HUES48 (cell line): ENCODE data around the gene HLTF.
"Not testable (repeated sequence)": the region's sequence is repeated elsewhere in the genome, so short reads cannot be mapped to it uniquely, and the experiment has no call there.

Experiments
- H3K27ac ChIP-seq: one replicate; pipeline ENCODE4 v1.7.0; 2013; ENCODE audit warnings: low read depth, low read length, inconsistent platforms
- H3K27me3 ChIP-seq: 2 replicates; pipeline ENCODE4 v1.6.1; 2013; ENCODE audit warnings: mild to moderate bottlenecking, low read length; ENCODE audit not compliant: control insufficient read depth, insufficient read depth
- H3K36me3 ChIP-seq: 2 replicates; pipeline ENCODE4 v1.6.1; 2013; ENCODE audit warnings: low read length; ENCODE audit not compliant: control insufficient read depth, insufficient read depth
- H3K4me1 ChIP-seq: 2 replicates; pipeline ENCODE4 v1.6.1; 2013; ENCODE audit warnings: mild to moderate bottlenecking, low read length; ENCODE audit not compliant: control insufficient read depth, insufficient read depth
- H3K4me3 ChIP-seq: 2 replicates; pipeline ENCODE4 v1.5.1; 2013; ENCODE audit warnings: mild to moderate bottlenecking, low read depth, low read length
- H3K9ac ChIP-seq: 2 replicates; pipeline ENCODE4 v1.6.1; 2013; ENCODE audit warnings: mild to moderate bottlenecking, low read depth, low read length, moderate library complexity
- H3K9me3 ChIP-seq: 2 replicates; pipeline ENCODE4 v1.6.1; 2013; ENCODE audit warnings: low read length; ENCODE audit not compliant: control insufficient read depth, insufficient read depth

The HLTF gene

DNA sequence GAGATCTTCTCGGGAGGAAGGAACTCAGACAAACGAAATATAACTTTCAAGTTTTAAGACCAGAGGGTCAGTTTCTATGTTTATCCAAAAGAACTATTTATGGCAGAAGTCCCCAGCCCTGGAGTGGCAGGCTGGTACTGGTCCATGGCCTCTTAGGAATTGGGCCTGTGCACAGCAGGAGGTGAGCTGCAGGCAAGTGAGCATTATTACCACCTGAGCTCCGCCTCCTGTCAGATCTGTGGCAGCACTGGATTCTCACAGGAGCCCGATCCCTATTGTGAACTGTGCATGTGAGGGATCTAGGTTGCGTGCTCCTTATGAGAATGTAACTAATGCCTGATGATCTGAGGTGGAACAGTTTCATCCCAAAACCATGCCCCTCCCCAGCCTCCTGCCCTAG, 28.8 kb upstream of the HLTF start:
- Histone ChIP-seq H3K4me3 (no peak overlapping the region), H3K27me3 (no peaks in the 10 kb centered on the region), H3K9ac (no peak overlapping the region), H3K27ac (no peak overlapping the region), H3K9me3 (peaks cover 3% of the 10 kb centered on the region; the same call in 1 of the 2 replicates), H3K4me1 (peaks cover 7% of the 10 kb centered on the region; the same call in 1 of the 2 replicates), H3K36me3 (no peaks in the 10 kb centered on the region)

- no peak overlapping the region for H3K27ac ChIP-seq
- no peak overlapping the region for H3K4me3 ChIP-seq
- no peaks in the 10 kb centered on the region for H3K36me3 ChIP-seq
- H3K4me1 ChIP-seq, result peaks cover 7% of the 10 kb centered on the region; the same call in 1 of the 2 replicates
- H3K9ac ChIP-seq, result no peak overlapping the region
- H3K27me3 ChIP-seq, result no peaks in the 10 kb centered on the region
- H3K9me3 ChIP-seq, result peaks cover 3% of the 10 kb centered on the region; the same call in 1 of the 2 replicates
These were observed 28.1 kb upstream of the HLTF start for GRCh38 chr3:149114458-149114857.

DNA sequence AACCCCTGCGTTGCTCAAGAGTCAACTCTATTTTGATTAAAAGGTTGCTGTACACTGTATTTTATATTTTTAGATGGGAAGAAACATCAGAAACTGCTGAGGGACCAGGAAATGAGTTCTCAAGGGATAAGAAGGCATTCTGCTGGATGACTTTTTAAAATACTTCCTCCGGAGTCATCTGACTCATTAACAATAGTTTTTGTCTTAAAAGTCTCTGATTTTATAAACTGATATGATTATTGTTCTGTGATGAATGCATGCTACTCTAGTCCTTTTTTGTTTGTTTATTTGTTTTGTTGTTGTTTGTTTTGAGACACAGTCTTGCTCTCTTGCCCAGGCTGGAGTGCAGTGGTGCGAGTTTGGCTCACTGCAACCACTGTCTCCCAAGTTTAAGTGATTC, 18.2 kb upstream of the HLTF start:
- H3K9me3 ChIP-seq, result peaks cover 12% of the 10 kb centered on the region
- no peak overlapping the region for H3K9ac ChIP-seq
- no peak overlapping the region for H3K4me3 ChIP-seq
- no peaks in the 10 kb centered on the region for H3K4me1 ChIP-seq
- H3K27ac ChIP-seq, result no peak overlapping the region
- no peaks in the 10 kb centered on the region for H3K36me3 ChIP-seq
- H3K27me3 ChIP-seq, result no peaks in the 10 kb centered on the region

DNA sequence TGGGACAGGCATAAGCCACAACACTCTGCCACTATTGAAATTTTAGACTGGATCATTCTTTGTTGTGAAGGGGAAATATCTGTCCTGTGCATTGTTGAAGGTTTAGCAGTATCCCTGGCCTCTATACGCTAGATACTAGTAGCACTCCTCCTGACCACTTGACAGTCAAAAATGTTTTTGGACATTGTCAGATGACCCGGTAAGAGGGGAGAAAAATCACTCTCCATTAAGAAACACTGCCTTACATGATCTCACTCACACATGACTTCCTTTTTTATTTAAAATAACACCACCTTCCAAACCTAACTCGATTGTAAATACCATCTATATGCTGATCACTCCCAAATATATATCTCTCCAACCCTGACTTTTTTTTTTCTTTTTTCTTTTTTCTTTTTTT, 15.3 kb upstream of the HLTF start:
- Histone ChIP-seq H3K9ac (no peak overlapping the region), H3K36me3 (no peaks in the 10 kb centered on the region), H3K4me1 (no peaks in the 10 kb centered on the region), H3K27me3 (no peaks in the 10 kb centered on the region), H3K27ac (no peak overlapping the region), H3K4me3 (no peak overlapping the region), H3K9me3 (peaks cover 8% of the 10 kb centered on the region)

DNA sequence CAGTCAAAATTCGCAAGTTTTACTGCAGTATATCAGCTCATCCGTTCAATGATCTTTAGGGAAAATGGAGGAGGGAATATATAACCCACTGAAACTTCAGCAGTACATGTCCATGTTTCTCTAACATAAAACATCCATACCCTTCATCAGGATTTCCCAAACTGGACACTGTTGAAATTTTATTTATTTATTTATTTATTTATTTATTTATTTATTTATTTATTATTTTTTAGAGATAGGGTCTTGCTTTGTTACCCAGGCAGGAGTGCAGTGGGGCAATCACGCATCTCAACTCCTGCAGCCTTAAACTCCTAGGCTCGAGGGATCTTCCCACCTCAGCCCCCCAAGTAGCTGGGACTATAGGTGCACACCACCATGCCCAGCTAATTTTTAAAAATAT, 14.8 kb upstream of the HLTF start:
- Histone ChIP-seq H3K4me1 (no peaks in the 10 kb centered on the region), H3K36me3 (no peaks in the 10 kb centered on the region), H3K27me3 (no peaks in the 10 kb centered on the region), H3K9ac (no peak overlapping the region), H3K9me3 (peaks cover 3% of the 10 kb centered on the region), H3K27ac (no peak overlapping the region), H3K4me3 (no peak overlapping the region)

DNA sequence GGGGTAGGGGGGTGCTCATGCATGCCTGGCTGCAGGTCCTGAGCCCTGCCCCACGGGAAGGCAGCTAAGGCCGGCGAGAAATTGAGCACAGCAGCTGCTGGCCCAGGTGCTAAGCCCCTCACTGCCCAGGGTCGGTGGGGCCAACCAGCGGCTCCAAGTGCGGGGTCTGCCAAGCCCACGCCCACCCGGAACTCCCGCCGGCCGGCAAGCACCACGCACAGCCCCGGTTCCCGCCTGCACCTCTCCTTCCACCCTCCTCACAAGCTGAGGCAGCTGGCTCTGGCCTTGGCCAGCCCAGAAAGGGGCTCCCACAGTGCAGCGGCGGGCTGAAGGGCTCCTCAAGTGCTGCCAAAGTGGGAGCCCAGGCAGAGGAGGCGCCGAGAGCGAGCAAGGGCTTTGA, 11.7 kb upstream of the HLTF start:
- H3K9me3 ChIP-seq, H3K36me3 ChIP-seq, H3K9ac ChIP-seq, H3K27ac ChIP-seq, H3K4me1 ChIP-seq, H3K27me3 ChIP-seq, H3K4me3 ChIP-seq: not testable (repeated sequence)

DNA sequence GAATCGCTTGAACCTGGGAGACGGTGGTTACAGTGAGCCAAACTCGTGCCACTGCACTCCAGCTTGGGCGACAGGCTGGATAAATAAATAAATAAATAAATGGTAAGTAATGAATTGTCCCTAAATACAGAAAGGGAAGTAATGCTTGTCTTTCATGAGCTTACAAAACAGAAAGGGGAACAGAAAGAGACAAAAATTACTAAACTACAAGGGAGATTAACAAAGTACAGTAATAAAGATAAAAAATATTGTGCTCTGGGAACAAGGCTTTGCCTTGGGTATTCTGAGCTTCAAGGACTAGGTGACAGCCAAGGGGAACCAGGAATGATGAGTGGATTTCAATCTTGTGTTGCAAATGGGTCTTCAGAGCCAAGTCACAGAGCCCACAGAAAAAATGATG, 9.2 kb upstream of the HLTF start:
- no peak overlapping the region for H3K9ac ChIP-seq
- H3K36me3 ChIP-seq, result no peaks in the 10 kb centered on the region
- no peaks in the 10 kb centered on the region; the same call in 1 of the 2 replicates for H3K9me3 ChIP-seq
- no peaks in the 10 kb centered on the region for H3K27me3 ChIP-seq
- H3K4me1 ChIP-seq, result no peaks in the 10 kb centered on the region
- no peak overlapping the region for H3K27ac ChIP-seq
- no peak overlapping the region for H3K4me3 ChIP-seq

GRCh38 chr3:149091983-149092382, 5.7 kb upstream of the HLTF start:
- no peaks in the 10 kb centered on the region for H3K36me3 ChIP-seq
- H3K27me3 ChIP-seq, result peaks cover 5% of the 10 kb centered on the region
- no peaks in the 10 kb centered on the region for H3K4me1 ChIP-seq
- H3K27ac ChIP-seq, result no peak overlapping the region
- no peaks in the 10 kb centered on the region for H3K9me3 ChIP-seq
- H3K4me3 ChIP-seq, result no peak overlapping the region
- no peak overlapping the region for H3K9ac ChIP-seq

GRCh38 chr3:149090907-149091306, 4.6 kb upstream of the HLTF start:
- no peaks in the 10 kb centered on the region for H3K36me3 ChIP-seq
- H3K27ac ChIP-seq, result no peak overlapping the region
- no peaks in the 10 kb centered on the region for H3K9me3 ChIP-seq
- peaks cover 7% of the 10 kb centered on the region for H3K27me3 ChIP-seq
- H3K4me1 ChIP-seq, result no peaks in the 10 kb centered on the region
- no peak overlapping the region for H3K9ac ChIP-seq
- H3K4me3 ChIP-seq, result no peak overlapping the region

DNA sequence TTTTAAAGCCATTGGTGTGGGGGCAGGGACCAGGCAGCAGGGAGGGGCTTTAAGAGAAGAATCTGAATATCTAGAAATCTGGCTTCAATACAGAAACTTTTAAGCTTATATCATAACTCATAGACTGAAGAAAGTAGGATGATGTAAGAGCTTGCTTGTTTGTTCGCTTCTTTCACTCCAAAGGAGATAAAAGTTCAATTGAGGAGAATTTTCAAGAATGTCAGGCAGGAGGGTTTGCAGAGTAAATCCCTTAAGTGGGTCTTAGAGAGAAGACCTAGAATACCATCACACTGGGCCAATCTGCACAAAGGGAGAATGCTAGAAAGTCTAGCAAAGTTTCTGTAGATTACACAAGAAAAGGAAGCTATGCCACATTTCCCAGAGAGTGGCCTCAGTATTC, 4.1 kb upstream of the HLTF start:
- Histone ChIP-seq H3K36me3 (no peaks in the 10 kb centered on the region), H3K27me3 (peaks cover 7% of the 10 kb centered on the region), H3K9me3 (no peaks in the 10 kb centered on the region), H3K27ac (no peak overlapping the region), H3K4me3 (no peak overlapping the region), H3K4me1 (no peaks in the 10 kb centered on the region), H3K9ac (no peak overlapping the region)

DNA sequence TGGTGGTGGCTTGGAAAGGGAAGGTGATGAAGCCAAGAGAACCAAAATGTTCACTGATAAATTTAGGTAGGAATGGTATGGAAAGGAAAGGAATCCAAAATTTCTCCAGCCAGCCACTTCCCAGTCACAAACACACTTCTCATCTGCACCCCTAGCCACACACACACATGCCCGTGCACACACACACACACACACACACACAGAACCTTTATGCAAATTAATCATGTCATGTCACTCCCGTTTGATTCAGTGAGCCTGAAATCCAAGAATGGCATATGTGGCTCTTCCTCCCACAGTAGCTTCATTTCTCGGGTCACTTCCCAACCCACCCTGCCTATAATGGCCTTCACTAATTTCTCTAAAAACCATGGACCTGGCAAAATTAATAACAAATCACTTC, 3.1 kb upstream of the HLTF start:
- Histone ChIP-seq H3K27me3 (peaks cover 7% of the 10 kb centered on the region), H3K4me3 (no peak overlapping the region), H3K9ac (no peak overlapping the region), H3K9me3 (no peaks in the 10 kb centered on the region), H3K27ac (no peak overlapping the region), H3K4me1 (peaks cover 6% of the 10 kb centered on the region; the same call in 1 of the 2 replicates), H3K36me3 (peaks cover 5% of the 10 kb centered on the region; the same call in 1 of the 2 replicates)

DNA sequence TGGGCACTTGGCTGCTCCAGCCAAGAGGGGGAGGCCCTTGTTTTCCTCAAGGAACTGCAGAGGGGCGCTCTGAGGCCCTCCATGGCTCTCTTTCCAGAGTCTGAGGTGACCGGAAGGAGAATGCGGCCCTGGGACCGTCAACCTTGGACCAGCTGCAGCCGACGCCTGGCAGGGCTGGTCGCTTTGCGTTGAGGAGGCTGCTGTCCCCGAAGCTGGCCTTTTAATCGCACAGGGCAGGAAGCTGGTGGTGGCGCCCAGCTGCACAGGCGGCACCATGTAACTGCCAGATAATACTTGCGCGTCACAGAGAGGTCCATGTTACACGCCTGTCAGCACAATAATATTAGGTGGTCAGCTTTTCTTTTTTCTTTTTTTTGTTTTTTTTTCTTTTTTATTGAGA, 875 bp upstream of the HLTF start:
- Histone ChIP-seq H3K27me3 (peaks cover 7% of the 10 kb centered on the region), H3K4me1 (peaks cover 8% of the 10 kb centered on the region; the same call in 1 of the 2 replicates), H3K9ac (no peak overlapping the region), H3K4me3 (no peak overlapping the region), H3K27ac (no peak overlapping the region), H3K36me3 (peaks cover 24% of the 10 kb centered on the region; the same call in 1 of the 2 replicates), H3K9me3 (no peaks in the 10 kb centered on the region)
